Lower leg skin (tissue), 3 donors: Measurements from ENCODE around the gene CCL3.

Source experiments
- POLR2A ChIP-seq, 2 donors: fragments of 450-650 bp; IDR thresholded peaks; one replicate each; pipeline ENCODE4 v1.6.1; 2016 to 2017; ENCODE audit warnings: antibody characterized with exemption in 2 of 2, mild to moderate bottlenecking in 1 of 2, moderate library complexity in 1 of 2
- TF ChIP-seq, protein P1 (sequence below), 3 donors: fragments of 450-650 bp; IDR thresholded peaks; one replicate each; pipeline ENCODE4 v1.5.1; 2016; ENCODE audit warnings: antibody characterized with exemption in 3 of 3, mild to moderate bottlenecking in 3 of 3, moderate library complexity in 2 of 3

DNA sequence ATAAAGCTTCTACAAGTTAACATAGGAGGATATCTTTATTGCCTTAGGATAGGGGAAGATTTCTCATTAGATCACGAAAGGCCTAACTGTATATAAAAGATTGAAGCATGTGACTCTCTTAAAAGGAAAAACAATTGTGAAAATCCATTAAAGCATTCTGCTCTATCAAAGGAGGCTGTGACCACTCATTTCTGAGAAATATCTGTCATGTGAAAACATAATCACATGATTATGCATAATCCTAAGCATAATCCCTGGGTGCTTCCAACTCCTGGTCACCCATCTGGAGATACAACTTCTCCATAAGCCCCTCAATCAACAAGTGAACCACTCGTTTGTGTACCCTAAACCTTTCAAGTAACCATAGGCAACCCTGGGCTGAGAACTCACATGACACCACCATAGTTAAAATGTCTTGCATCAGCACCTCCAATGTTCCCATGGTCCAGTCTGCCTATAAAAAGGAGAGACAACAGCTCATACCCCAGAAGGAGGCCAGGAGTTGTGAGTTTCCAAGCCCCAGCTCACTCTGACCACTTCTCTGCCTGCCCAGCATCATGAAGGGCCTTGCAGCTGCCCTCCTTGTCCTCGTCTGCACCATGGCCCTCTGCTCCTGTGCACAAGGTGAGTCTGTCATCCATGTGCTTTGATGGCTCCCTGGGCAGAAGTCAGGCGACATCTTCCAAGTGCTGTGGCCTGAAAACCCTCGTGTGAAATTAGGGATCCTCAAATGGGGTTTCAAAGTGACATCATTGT is 26.0 kb downstream of the CCL3 start, which contains the start of gene CCL18:
- TF ChIP-seq, protein P1, sequence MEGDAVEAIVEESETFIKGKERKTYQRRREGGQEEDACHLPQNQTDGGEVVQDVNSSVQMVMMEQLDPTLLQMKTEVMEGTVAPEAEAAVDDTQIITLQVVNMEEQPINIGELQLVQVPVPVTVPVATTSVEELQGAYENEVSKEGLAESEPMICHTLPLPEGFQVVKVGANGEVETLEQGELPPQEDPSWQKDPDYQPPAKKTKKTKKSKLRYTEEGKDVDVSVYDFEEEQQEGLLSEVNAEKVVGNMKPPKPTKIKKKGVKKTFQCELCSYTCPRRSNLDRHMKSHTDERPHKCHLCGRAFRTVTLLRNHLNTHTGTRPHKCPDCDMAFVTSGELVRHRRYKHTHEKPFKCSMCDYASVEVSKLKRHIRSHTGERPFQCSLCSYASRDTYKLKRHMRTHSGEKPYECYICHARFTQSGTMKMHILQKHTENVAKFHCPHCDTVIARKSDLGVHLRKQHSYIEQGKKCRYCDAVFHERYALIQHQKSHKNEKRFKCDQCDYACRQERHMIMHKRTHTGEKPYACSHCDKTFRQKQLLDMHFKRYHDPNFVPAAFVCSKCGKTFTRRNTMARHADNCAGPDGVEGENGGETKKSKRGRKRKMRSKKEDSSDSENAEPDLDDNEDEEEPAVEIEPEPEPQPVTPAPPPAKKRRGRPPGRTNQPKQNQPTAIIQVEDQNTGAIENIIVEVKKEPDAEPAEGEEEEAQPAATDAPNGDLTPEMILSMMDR (IDR thresholded peaks at IDR 0.05): no peak
- no peak for TF ChIP-seq POLR2A (IDR thresholded peaks at IDR 0.05)
